SW 1271 (cell line): ENCODE results near the gene MLLT10.
"Not testable (repeated sequence)": the region's sequence is repeated elsewhere in the genome, so short reads cannot be mapped to it uniquely, and the experiment has no call there.

ENCODE experiments used
- DNase-seq, 2 experiments: peaks; one replicate each; lab custom pipeline; 2025; lab: John Stamatoyannopoulos, UW

Gene MLLT10

GRCh38 chr10:21579291-21579690 lies 45.3 kb downstream of the MLLT10 start:
- DNase-seq: no peak

- not testable (repeated sequence) for DNase-seq
Observed at GRCh38 chr10:21581421-21581834, 47.4 kb downstream of the MLLT10 start.

DNA sequence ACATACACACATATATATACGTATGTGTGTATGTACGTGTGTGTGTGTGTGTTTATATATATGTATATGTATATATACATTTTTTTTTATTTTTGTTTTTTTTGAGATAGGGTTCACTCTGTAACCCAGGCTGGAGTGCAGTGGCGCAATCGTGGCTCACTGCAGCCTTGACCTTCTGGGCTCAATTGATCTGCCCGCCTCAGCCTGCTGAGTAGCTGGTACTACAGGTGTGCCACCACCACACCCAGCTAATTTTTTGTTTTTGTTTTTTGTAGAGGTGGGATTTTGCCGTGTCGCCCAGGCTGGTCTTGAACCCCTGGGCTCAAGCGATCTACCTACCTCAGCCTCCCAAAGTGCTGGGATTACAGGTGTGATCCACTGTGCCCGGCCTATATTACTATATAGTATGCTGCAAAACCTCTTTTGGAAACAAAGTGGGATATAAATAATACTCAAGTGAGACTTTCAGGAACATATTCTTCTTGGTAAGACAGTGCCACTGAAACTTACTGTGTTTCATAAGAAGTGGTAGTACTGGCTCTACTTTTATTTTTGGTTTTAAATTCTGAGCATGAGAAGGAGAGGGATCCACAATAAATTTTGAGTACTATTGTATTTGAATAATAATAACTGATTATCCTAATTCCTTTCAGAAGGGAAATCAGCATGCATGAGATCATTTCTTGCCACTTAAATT lies 51.0 kb downstream of the MLLT10 start:
- DNase-seq: no peak

DNA sequence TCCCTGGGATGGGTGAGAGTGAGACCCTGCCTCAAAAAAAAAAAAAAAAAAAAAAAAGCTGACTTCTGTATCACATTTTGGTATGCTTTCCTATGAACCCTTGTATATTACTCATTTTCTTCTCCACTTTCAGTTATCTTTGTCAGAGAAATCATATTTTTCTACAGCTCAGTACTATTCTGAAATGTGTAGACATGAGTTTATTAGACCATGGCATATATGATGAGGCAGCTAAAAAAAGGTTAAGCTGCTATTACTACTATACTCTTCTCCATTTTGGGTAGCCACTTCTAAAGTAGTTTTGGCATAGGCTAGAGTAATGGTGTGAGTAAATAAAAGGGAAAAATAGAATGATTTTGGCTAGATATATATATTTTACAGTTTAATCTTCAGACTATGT lies 53.4 kb downstream of the MLLT10 start:
- DNase-seq: no peak

GRCh38 chr10:21588159-21588558 lies 54.1 kb downstream of the MLLT10 start:
- not testable (repeated sequence) for DNase-seq

DNA sequence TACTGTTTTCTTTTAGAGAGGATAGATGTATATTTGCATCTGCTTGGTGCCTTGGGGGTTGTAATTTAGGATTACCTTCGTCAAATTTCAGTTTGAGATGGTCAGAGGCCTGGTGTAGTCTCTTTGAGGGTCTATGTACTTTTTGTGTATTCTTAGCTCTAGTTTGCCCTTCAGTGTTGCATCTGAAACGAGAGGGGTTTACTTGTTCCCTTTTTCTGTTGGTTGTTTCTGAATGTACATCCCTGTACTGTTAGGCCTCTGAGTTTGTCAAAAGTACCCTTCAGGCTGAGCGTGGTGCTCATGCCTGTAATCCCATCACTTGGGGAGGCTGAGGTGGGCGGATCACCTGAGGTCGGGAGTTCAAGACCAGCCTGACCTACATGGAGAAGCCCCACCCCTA lies 60.0 kb downstream of the MLLT10 start:
- no peak for DNase-seq

GRCh38 chr10:21599582-21599981 lies 65.5 kb downstream of the MLLT10 start:
- no peak for DNase-seq

GRCh38 chr10:21600804-21601433 lies 66.9 kb downstream of the MLLT10 start:
- DNase-seq: no peak

DNA sequence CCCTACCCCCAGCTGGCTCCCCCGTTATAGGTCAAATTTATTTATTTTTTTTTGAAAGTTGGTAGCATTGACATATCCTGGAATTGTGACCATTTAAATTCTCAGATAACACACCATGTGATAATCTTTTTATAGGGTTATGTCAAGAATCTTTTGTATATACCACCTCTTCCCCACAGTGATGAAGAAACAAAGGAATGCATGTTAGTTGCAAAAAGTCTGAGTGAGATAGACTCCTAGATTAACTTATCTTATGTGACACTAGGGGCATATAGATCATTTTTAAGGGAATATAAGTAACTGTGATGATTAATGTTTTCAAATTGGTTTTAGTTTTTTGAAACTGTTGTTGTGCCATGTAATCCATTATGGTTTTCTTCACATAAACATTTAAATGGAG lies 68.3 kb downstream of the MLLT10 start:
- no peak for DNase-seq

GRCh38 chr10:21603721-21604120 lies 69.7 kb downstream of the MLLT10 start:
- DNase-seq: no peak

DNA sequence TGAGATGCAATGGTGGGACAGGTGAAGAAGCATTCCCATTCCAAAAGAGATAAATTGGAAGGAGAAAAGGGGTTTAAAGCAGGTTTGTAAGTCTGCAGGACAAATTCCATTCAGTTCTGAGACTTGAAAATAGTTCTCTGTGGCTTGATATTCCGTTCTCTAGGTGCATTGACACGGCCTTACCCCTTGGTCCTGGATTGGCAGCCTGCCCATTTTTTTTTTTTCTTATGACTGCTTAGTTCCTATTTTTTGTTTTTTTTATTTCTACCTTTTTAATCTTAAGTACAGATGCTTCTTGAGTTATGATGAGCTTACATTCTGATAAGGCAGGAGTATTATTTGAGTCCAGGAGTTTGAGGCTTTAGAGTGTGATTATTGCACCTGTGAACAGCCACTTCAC lies 70.6 kb downstream of the MLLT10 start:
- no peak for DNase-seq

DNA sequence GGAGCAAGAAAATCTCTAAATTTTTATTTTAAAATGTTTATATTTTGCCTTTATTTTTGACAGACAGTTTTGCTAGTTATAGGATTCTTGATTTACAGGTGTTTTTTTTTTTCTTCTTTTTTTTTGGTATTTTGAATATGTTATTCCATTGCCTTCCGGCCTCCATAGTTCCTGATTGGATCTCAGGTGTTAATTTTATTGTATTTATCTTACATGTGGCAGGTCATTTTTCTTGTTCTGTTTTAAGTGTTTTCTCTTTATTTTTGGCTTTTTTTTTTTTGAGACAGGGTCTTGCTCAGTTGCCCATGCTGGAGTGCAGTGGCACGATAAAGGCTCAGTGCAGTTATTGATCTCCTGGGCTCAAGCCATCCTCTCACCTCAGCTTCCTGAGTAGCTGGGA lies 73.9 kb downstream of the MLLT10 start:
- DNase-seq: no peak

DNA sequence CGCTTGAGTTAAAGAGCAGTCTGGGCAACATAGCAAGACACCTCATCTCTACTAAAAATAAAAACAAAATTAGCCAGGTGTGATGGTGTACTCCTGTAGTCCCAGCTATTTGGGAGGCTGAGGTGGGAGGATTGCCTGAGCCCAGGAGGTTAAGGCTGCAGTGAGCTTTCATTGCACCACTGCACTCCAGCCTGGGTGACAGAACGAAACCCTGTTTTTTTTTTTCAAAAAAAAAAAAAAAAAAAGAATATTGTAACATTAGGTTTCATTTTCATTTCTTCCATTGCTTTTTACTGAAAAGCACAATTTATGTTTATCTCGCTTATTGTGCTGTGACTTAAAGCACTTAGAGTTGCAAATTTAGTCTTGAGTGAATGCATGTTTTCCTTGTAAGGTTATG lies 80.0 kb downstream of the MLLT10 start:
- DNase-seq: no peak

- no peak for DNase-seq
Observed at GRCh38 chr10:21617267-21617666, 83.2 kb downstream of the MLLT10 start.

- DNase-seq: no peak
Observed at GRCh38 chr10:21623291-21623690, 89.3 kb downstream of the MLLT10 start.

GRCh38 chr10:21624421-21624820 lies 90.4 kb downstream of the MLLT10 start:
- DNase-seq: not testable (repeated sequence)

DNA sequence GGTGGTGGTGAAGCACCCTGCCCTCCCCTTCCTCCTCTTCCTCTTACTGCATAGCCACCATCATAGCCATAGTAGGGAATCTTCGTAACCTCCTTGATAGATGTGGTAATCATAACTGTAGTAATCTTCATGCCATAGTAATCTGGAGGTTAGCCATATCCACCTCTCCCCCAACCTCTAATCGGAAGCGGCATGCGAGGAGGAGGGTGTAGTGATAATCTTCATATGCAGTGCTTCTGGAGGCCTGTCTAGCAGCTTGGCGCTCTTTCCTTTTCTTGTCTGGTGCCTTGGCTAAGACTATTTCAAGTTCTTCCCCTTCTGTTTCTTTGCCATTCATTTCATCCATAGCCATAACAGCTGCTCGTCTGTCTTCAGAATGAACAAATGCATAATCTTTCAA lies 90.9 kb downstream of the MLLT10 start:
- no peak for DNase-seq

DNA sequence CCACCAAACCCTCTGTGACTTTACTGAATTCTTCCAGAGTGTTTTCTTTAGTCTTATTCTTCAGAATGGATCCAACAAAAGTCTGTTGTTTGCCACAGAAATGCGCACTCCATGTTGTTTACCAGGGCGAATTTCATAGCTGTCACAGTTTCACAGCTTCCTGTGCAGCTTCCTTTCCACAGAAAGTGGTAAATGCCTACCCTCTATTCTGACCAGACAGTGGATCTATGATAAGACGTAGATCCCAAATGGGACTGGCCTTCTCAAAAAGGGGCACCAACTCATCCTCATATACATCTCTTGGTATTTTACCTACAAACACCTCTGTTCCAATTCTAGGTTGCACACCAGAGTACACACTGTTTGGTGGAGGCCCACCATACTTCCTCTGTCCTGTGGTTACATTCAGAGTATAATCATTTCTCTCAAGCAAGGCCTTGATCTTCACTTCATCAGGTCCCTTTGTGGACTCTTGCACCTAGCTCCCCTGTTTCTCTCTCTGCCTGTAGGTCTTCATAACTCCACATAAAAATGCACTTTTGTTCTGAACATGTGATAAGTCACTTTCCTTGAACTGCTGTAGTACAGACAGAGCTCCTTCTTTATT lies 91.7 kb downstream of the MLLT10 start:
- DNase-seq: no peak

- DNase-seq: no peak
Observed at GRCh38 chr10:21626457-21627161, 92.6 kb downstream of the MLLT10 start.

- DNase-seq: no peak
Observed at GRCh38 chr10:21627331-21627730, 93.3 kb downstream of the MLLT10 start.

DNA sequence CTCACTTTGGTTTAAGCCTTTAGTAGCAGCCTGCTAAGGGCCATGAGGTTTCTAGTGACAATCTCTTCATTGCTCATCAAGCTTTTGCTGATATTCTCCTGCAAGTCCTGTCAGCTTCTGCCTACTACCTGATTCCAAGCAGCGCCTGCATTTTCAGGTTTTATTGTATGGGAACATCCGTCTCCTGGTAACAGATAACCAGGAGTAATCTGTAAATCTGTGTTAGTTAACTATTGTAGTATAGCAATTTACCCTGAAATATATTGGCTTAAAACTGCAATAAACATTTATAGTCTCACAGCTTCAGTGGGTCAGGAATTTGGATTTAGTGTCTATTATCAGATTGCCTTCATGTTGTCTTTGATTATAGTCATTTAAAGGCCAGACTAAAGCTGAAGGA lies 94.0 kb downstream of the MLLT10 start:
- no peak for DNase-seq

GRCh38 chr10:21628645-21629044 lies 94.6 kb downstream of the MLLT10 start:
- not testable (repeated sequence) for DNase-seq
